ENCODE results near the gene TIMM10B. TPM values are rescaled to one million over a fixed set of nuclear protein-coding genes. Genes with fewer than 3 reads are reported as not detected.

TIMM10B gene
- total and polyA plus RNA-seq, 11 donors: 9.5 to 26.9 (median 16.1) TPM

- ATAC-seq: no peak
- 82 to 91% (median 87%) methylated on average over 6 of the region's 6 CpGs for WGBS, 4 donors
Measured at GRCh38 chr11:6483015-6483414, 1.7 kb downstream of the TIMM10B start.

GRCh38 chr11:6485661-6486060, 4.4 kb downstream of the TIMM10B start:
- intact Hi-C loops (cut with DNase I): loop anchor here in 1 of 10 donors (10.0 kb wide), 1 partner anchor 101 kb away; no protein-coding TSS in a partner anchor
- Histone ChIP-seq H3K9me3 (no peaks in the 10 kb centered on the region), H3K4me1 (peaks cover 3 to 23% (median 14%) of the 10 kb centered on the region in 12 donors), H3K4me3 (no peak overlapping the region), H3K27ac (no peak overlapping the region), H3K27me3 (no peaks in the 10 kb centered on the region), H3K36me3 (peaks cover 0 to 85% (median 65%) of the 10 kb centered on the region in 9 donors)
- WGBS, 4 donors: 56 to 92% (median 90%) methylated on average over 3 of the region's 3 CpGs
- DNase-seq (no peak), ATAC-seq (no peak)
- TF ChIP-seq POLR2A (IDR thresholded peaks at IDR 0.05): no peak
- TF ChIP-seq, protein P1, sequence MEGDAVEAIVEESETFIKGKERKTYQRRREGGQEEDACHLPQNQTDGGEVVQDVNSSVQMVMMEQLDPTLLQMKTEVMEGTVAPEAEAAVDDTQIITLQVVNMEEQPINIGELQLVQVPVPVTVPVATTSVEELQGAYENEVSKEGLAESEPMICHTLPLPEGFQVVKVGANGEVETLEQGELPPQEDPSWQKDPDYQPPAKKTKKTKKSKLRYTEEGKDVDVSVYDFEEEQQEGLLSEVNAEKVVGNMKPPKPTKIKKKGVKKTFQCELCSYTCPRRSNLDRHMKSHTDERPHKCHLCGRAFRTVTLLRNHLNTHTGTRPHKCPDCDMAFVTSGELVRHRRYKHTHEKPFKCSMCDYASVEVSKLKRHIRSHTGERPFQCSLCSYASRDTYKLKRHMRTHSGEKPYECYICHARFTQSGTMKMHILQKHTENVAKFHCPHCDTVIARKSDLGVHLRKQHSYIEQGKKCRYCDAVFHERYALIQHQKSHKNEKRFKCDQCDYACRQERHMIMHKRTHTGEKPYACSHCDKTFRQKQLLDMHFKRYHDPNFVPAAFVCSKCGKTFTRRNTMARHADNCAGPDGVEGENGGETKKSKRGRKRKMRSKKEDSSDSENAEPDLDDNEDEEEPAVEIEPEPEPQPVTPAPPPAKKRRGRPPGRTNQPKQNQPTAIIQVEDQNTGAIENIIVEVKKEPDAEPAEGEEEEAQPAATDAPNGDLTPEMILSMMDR (IDR thresholded peaks at IDR 0.05): no peak

More at GRCh38 chr11:6483015-6483414, 1.7 kb downstream of the TIMM10B start:
- peak overlapping the region in 2 of 12 donors; percentile 73 to 80 for H3K4me3 ChIP-seq
- H3K36me3 ChIP-seq: peaks cover 0 to 72% (median 65%) of the 10 kb centered on the region in 9 donors
- no peak for DNase-seq
- no peak overlapping the region for H3K27ac ChIP-seq
- intact Hi-C loops (cut with DNase I): loop anchor here in 2 of 10 donors (5.0 to 10.0 kb wide), 2 partner anchors 66 to 98 kb away; partner anchors contain the start of gene APBB1 (in 1 of the 2)
- peaks cover 3 to 37% (median 25%) of the 10 kb centered on the region in 12 donors for H3K4me1 ChIP-seq
- TF ChIP-seq, protein P1 (IDR thresholded peaks at IDR 0.05): no peak
- TF ChIP-seq POLR2A (IDR thresholded peaks at IDR 0.05): no peak
- H3K27me3 ChIP-seq: no peaks in the 10 kb centered on the region
- H3K9me3 ChIP-seq: no peaks in the 10 kb centered on the region

GRCh38 chr11:6486256-6486655, 5.0 kb downstream of the TIMM10B start:
- WGBS, 4 donors: 87 to 93% (median 88%) methylated on average over 3 of the region's 3 CpGs
- Histone ChIP-seq H3K4me3 (no peak overlapping the region), H3K9me3 (no peaks in the 10 kb centered on the region), H3K27ac (peak overlapping the region in 1 of 12 donors; percentile 7), H3K4me1 (peaks cover 3 to 21% (median 12%) of the 10 kb centered on the region in 12 donors), H3K27me3 (no peaks in the 10 kb centered on the region), H3K36me3 (peaks cover 0 to 91% (median 70%) of the 10 kb centered on the region in 9 donors)
- no peak for TF ChIP-seq POLR2A (IDR thresholded peaks at IDR 0.05)
- TF ChIP-seq, protein P1 (IDR thresholded peaks at IDR 0.05): no peak
- DNase-seq: no peak
- intact Hi-C loops (cut with DNase I): loop anchor here in 1 of 10 donors (10.0 kb wide), 1 partner anchor 101 kb away; no protein-coding TSS in a partner anchor
- ATAC-seq: no peak

- H3K27ac ChIP-seq: peak overlapping the region in 1 of 12 donors; percentile 7
- intact Hi-C loops (cut with DNase I): loop anchor here in 1 of 10 donors (10.0 kb wide), 1 partner anchor 102 kb away; no protein-coding TSS in a partner anchor
- no peak overlapping the region for H3K4me3 ChIP-seq
- peaks cover 3 to 19% (median 10%) of the 10 kb centered on the region in 12 donors for H3K4me1 ChIP-seq
- no peaks in the 10 kb centered on the region for H3K27me3 ChIP-seq
- ATAC-seq (no peak), DNase-seq (no peak)
- 91 to 96% (median 93%) methylated on average over 1 of the region's 1 CpG for WGBS, 4 donors
- no peak for TF ChIP-seq POLR2A (IDR thresholded peaks at IDR 0.05)
- TF ChIP-seq, protein P1 (IDR thresholded peaks at IDR 0.05): no peak
- H3K9me3 ChIP-seq: no peaks in the 10 kb centered on the region
- peaks cover 0 to 97% (median 74%) of the 10 kb centered on the region in 9 donors for H3K36me3 ChIP-seq
Measured at GRCh38 chr11:6486938-6487337, 5.6 kb downstream of the TIMM10B start.

Measured in heart left ventricle (tissue), 16 donors.